Left renal cortex interstitium (tissue), 4 donors: ENCODE measurements around the gene SLC25A51. TPM values are rescaled to one million over a fixed set of nuclear protein-coding genes. Genes with fewer than 3 reads are reported as not detected.

ENCODE experiments used
- DNase-seq, 4 donors: peaks; one replicate each; pipeline ENCODE4 v3.0.0-alpha.2; 2013; ENCODE audit warnings: low read depth in 4 of 4, low spot score in 2 of 4, missing footprints in 1 of 4
- polyA plus RNA-seq, 4 donors: library from polyadenylated mRNA; unstranded; fragments of 120-200 nt; gene quantifications; one replicate each; pipeline ENCODE4 v1.2.1, GENCODE V29; 2013; ENCODE audit not compliant: insufficient read length in 4 of 4

SLC25A51 gene
- 10 to 100 TPM; 12.0 to 22.3 (median 19.7) TPM for polyA plus RNA-seq

GRCh38 chr9:37903647-37904444 is at the start of gene SLC25A51:
TSS of gene SLC25A51 (minus strand) at chr9:37904127. CDS start at chr9:37888550, 15,577 bp downstream.
- DNase-seq, result peak; percentile 90 to 97 (median 93)

- DNase-seq, result no peak
Observed at GRCh38 chr9:37953206-37953774, 49.4 kb upstream of the SLC25A51 start.

GRCh38 chr9:37952731-37953130 is 48.8 kb upstream of the SLC25A51 start:
- no peak for DNase-seq

- no peak for DNase-seq
Observed at GRCh38 chr9:37951671-37952449, 47.9 kb upstream of the SLC25A51 start.

- DNase-seq, result no peak
Observed at GRCh38 chr9:37950561-37950960, 46.6 kb upstream of the SLC25A51 start.

- no peak for DNase-seq
Observed at GRCh38 chr9:37949576-37949975, 45.6 kb upstream of the SLC25A51 start.

- no peak for DNase-seq
Observed at GRCh38 chr9:37948417-37948980, 44.6 kb upstream of the SLC25A51 start.

GRCh38 chr9:37947977-37948376 is 44.0 kb upstream of the SLC25A51 start:
- no peak for DNase-seq

GRCh38 chr9:37947471-37947870 is 43.5 kb upstream of the SLC25A51 start:
- DNase-seq, result no peak

GRCh38 chr9:37946971-37947370 is 43.0 kb upstream of the SLC25A51 start:
- no peak for DNase-seq

- DNase-seq, result no peak
Observed at GRCh38 chr9:37946041-37946440, 42.1 kb upstream of the SLC25A51 start.

- DNase-seq, result no peak
Observed at GRCh38 chr9:37944671-37945481, 40.9 kb upstream of the SLC25A51 start.

GRCh38 chr9:37944266-37944650 is 40.3 kb upstream of the SLC25A51 start:
- DNase-seq, result no peak

- peak in 1 of 4 donors; percentile 27 for DNase-seq
Observed at GRCh38 chr9:37943345-37944265, 39.7 kb upstream of the SLC25A51 start.

- DNase-seq, result no peak
Observed at GRCh38 chr9:37942621-37943344, 38.9 kb upstream of the SLC25A51 start.

- DNase-seq, result no peak
Observed at GRCh38 chr9:37941253-37941652, 37.3 kb upstream of the SLC25A51 start.

GRCh38 chr9:37939575-37940095 is 35.7 kb upstream of the SLC25A51 start:
- DNase-seq, result no peak
